NB4 (cell line): ENCODE results near the gene GRB2.

Experiments
- CTCF ChIP-seq: IDR thresholded peaks from one replicate; pipeline ENCODE4 v1.5.1; 2012; ENCODE audit warnings: low read depth, low read length
- POLR2A ChIP-seq: IDR thresholded peaks from 2 replicates; pipeline ENCODE4 v1.6.1; 2011; ENCODE audit warnings: mild to moderate bottlenecking; ENCODE audit not compliant: insufficient read length; ENCODE audit errors: extremely low read depth
- TF ChIP-seq, protein P1 (sequence below): IDR thresholded peaks from 2 replicates; pipeline ENCODE4 v1.6.1; 2011; ENCODE audit warnings: low read depth, low read length

- TF ChIP-seq POLR2A (no peak), CTCF (no peak)
- TF ChIP-seq, protein P1, sequence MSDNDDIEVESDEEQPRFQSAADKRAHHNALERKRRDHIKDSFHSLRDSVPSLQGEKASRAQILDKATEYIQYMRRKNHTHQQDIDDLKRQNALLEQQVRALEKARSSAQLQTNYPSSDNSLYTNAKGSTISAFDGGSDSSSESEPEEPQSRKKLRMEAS, result no peak
Measured at GRCh38 chr17:75387771-75388170, 17.7 kb downstream of the GRB2 start.
